Fibroblast of lung (primary cell): ENCODE data around the gene APOBEC2. TPM values are rescaled to one million over a fixed set of nuclear protein-coding genes. Genes with fewer than 3 reads are reported as not detected.

Experiments used
- DNase-seq, 2 donors: peaks; one replicate each; pipeline versions ENCODE4 v3.0.0 to v3.0.0-alpha.2; 2010; ENCODE audit warnings: low read depth in 2 of 2
- H2AFZ ChIP-seq: 2 replicates; pipeline ENCODE4 v1.5.1; 2012; ENCODE audit warnings: low read length, control low read depth, inconsistent platforms
- H3K27ac ChIP-seq: 2 replicates; pipeline ENCODE4 v1.5.1; 2011; ENCODE audit warnings: low read length, control low read depth; ENCODE audit not compliant: insufficient read depth
- H3K27me3 ChIP-seq: 2 replicates; pipeline ENCODE4 v1.5.1; 2011; ENCODE audit warnings: mild to moderate bottlenecking, low read length; ENCODE audit not compliant: control insufficient read depth, insufficient read depth
- H3K36me3 ChIP-seq: 2 replicates; pipeline ENCODE4 v1.5.1; 2011; ENCODE audit warnings: low read length; ENCODE audit not compliant: control insufficient read depth, insufficient read depth
- H3K4me1 ChIP-seq: 2 replicates; pipeline ENCODE4 v1.5.1; 2011; ENCODE audit warnings: low read length; ENCODE audit not compliant: control insufficient read depth, insufficient read depth; ENCODE audit errors: extremely low read depth
- H3K4me2 ChIP-seq: 2 replicates; pipeline ENCODE4 v1.5.1; 2011; ENCODE audit warnings: low read length, control low read depth; ENCODE audit not compliant: insufficient read depth; ENCODE audit errors: extremely low read depth
- H3K4me3 ChIP-seq, 4 experiments: fragments of 200-600 bp in 1 of 4; sonication (generic) in 1 of 4; replicated peaks in 1 of 4; 2 replicates each; pipeline ENCODE4 v1.5.1; 2011 to 2016; ENCODE audit warnings: low read length in 4 of 4, low read depth in 3 of 4, mild to moderate bottlenecking in 3 of 4, control low read depth in 2 of 4, inconsistent platforms in 1 of 4, mixed read lengths in 1 of 4; ENCODE audit not compliant: insufficient read depth in 1 of 4; ENCODE audit errors: control extremely low read depth in 1 of 4
- H3K79me2 ChIP-seq: 2 replicates; pipeline ENCODE4 v1.5.1; 2012; ENCODE audit warnings: mild to moderate bottlenecking, low read length, inconsistent platforms; ENCODE audit not compliant: control insufficient read depth, insufficient read depth
- H3K9ac ChIP-seq: 2 replicates; pipeline ENCODE4 v1.5.1; 2011; ENCODE audit warnings: mild to moderate bottlenecking, low read length, control low read depth; ENCODE audit not compliant: insufficient read depth
- H3K9me3 ChIP-seq: 2 replicates; pipeline ENCODE4 v1.5.1; 2012; ENCODE audit warnings: low read depth, low read length; ENCODE audit not compliant: control insufficient read depth, insufficient read depth
- H4K20me1 ChIP-seq: 2 replicates; pipeline ENCODE4 v1.5.1; 2011; ENCODE audit warnings: low read length; ENCODE audit not compliant: control insufficient read depth, insufficient read depth; ENCODE audit errors: extremely low read depth
- EZH2 ChIP-seq: IDR thresholded peaks from 2 replicates; pipeline ENCODE4 v1.5.1; 2012; ENCODE audit warnings: low read length, control low read depth, mild to moderate bottlenecking; ENCODE audit errors: missing control alignments
- polyA plus RNA-seq, 2 donors: library from polyadenylated mRNA; depleted of rRNA in 1 of 2; stranded (reverse) in 1 of 2; unstranded in 1 of 2; fragments of >200 nt; gene quantifications; 2 replicates each; pipeline ENCODE4 v1.2.1, GENCODE V29; 2011 to 2012; ENCODE audit warnings: missing spikeins in 1 of 2
- total RNA-seq: library from RNA; depleted of rRNA; stranded (reverse); fragments of >200 nt; gene quantifications from 2 replicates; pipeline ENCODE4 v1.2.1, GENCODE V29; 2014
- TF ChIP-seq, protein P1 (sequence below), 2 donors: IDR thresholded peaks in 1 of 2; conservative IDR thresholded peaks in 1 of 2; 1 replicate in 1 of 2; 2 replicates in 1 of 2; pipeline ENCODE4 v1.5.1; 2011 to 2012; ENCODE audit warnings: low read length in 2 of 2, control low read depth in 1 of 2, inconsistent platforms in 1 of 2, low read depth in 1 of 2, mild to moderate bottlenecking in 1 of 2

The APOBEC2 gene
- total and polyA plus RNA-seq, 2 donors (not counting 1 experiment from before 2014, with no cell fraction given): not detected

DNA sequence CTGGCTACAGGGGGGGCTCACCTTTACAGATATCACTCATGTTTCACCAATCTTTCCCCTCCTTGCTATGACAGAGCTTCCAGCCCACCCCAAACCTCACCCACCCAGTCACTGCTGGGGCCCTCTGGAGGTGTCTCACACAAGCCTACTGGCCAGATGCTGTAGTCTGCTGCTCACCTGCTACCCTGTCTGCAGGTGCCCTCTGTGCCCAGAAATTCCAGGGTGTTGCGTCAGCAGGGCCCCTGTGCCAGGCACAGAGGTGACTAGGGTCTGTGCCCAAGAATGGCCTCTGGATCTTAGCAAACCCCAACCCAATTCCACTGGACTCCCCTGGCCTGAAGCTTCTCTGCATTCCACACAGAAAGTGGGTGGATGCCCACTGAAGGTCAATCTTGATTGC lies 35.3 kb upstream of the APOBEC2 start:
- Histone ChIP-seq H3K27me3 (no peaks in the 10 kb centered on the region), H3K4me1 (no peaks in the 10 kb centered on the region), H3K4me3 (no peak overlapping the region), H3K79me2 (no peaks in the 10 kb centered on the region), H3K4me2 (no peak overlapping the region), H4K20me1 (no peaks in the 10 kb centered on the region), H3K9me3 (no peaks in the 10 kb centered on the region), H2AFZ (no peak overlapping the region), H3K36me3 (no peaks in the 10 kb centered on the region), H3K27ac (no peak overlapping the region), H3K9ac (no peak overlapping the region)
- DNase-seq: no peak
- TF ChIP-seq, protein P1, sequence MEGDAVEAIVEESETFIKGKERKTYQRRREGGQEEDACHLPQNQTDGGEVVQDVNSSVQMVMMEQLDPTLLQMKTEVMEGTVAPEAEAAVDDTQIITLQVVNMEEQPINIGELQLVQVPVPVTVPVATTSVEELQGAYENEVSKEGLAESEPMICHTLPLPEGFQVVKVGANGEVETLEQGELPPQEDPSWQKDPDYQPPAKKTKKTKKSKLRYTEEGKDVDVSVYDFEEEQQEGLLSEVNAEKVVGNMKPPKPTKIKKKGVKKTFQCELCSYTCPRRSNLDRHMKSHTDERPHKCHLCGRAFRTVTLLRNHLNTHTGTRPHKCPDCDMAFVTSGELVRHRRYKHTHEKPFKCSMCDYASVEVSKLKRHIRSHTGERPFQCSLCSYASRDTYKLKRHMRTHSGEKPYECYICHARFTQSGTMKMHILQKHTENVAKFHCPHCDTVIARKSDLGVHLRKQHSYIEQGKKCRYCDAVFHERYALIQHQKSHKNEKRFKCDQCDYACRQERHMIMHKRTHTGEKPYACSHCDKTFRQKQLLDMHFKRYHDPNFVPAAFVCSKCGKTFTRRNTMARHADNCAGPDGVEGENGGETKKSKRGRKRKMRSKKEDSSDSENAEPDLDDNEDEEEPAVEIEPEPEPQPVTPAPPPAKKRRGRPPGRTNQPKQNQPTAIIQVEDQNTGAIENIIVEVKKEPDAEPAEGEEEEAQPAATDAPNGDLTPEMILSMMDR (conservative IDR thresholded peaks at IDR 0.05 in 1 of 2, IDR thresholded peaks at IDR 0.05 in 1 of 2; ENCODE audit: low read depth in 1 of 2, low read length in 2 of 2): no peak
- TF ChIP-seq EZH2: no peak

GRCh38 chr6:41021832-41022231 lies 31.2 kb upstream of the APOBEC2 start:
- H3K9me3 ChIP-seq: no peaks in the 10 kb centered on the region
- TF ChIP-seq EZH2: no peak
- TF ChIP-seq, protein P1 (conservative IDR thresholded peaks at IDR 0.05 in 1 of 2, IDR thresholded peaks at IDR 0.05 in 1 of 2; ENCODE audit: low read depth in 1 of 2, low read length in 2 of 2): no peak
- H3K79me2 ChIP-seq: no peaks in the 10 kb centered on the region
- no peak overlapping the region for H2AFZ ChIP-seq
- no peak overlapping the region for H3K4me3 ChIP-seq
- H3K27ac ChIP-seq: no peak overlapping the region
- H3K36me3 ChIP-seq: no peaks in the 10 kb centered on the region
- H4K20me1 ChIP-seq: no peaks in the 10 kb centered on the region
- H3K4me2 ChIP-seq: no peak overlapping the region
- DNase-seq: peak; percentile 10 to 74
- H3K9ac ChIP-seq: no peak overlapping the region
- H3K4me1 ChIP-seq: no peaks in the 10 kb centered on the region
- H3K27me3 ChIP-seq: no peaks in the 10 kb centered on the region

- Histone ChIP-seq H3K4me3 (no peak overlapping the region), H3K9ac (no peak overlapping the region), H2AFZ (no peak overlapping the region), H3K79me2 (no peaks in the 10 kb centered on the region), H4K20me1 (no peaks in the 10 kb centered on the region), H3K27ac (no peak overlapping the region), H3K27me3 (no peaks in the 10 kb centered on the region), H3K9me3 (no peaks in the 10 kb centered on the region), H3K4me2 (no peak overlapping the region), H3K36me3 (no peaks in the 10 kb centered on the region), H3K4me1 (no peaks in the 10 kb centered on the region)
- peak; percentile 9 to 14 for DNase-seq
- TF ChIP-seq, protein P1 (conservative IDR thresholded peaks at IDR 0.05 in 1 of 2, IDR thresholded peaks at IDR 0.05 in 1 of 2; ENCODE audit: low read depth in 1 of 2, low read length in 2 of 2): no peak
- no peak for TF ChIP-seq EZH2
Observed at GRCh38 chr6:41022294-41022693, 30.7 kb upstream of the APOBEC2 start.
